ENCODE results near the gene SLC35G4. TPM values are rescaled to one million over a fixed set of nuclear protein-coding genes. Genes with fewer than 3 reads are reported as not detected.
"Not testable (repeated sequence)": the region's sequence is repeated elsewhere in the genome, so short reads cannot be mapped to it uniquely, and the experiment has no call there.

Gene SLC35G4
- total and polyA plus RNA-seq, 2 donors (not counting 1 experiment from before 2014, with no cell fraction given): not detected

DNA sequence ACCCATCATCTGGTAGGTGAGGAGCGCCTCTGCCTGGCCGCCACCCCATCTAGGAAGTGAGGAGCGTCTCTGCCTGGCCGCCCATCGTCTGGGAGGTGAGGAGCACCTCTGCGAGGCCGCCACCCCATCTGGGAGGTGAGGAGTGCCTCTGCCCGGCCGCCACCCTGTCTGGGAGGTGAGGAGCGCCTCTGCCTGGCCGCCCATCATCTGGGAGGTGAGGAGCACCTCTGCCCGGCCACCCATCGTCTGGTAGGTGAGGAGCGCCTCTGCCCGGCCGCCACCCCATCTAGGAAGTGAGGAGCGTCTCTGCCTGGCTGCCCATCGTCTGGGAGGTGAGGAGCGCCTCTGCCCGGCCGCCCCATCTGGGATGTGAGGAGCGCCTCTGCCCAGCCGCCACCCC, 4.2 kb downstream of the SLC35G4 start:
- H3K27me3 Mint-ChIP-seq; H3K27ac Mint-ChIP-seq; H3K4me1 ChIP-seq (ENCODE audit: control insufficient read depth in 2 of 2, insufficient read depth in 2 of 2, low read length in 2 of 2); H3K4me3 ChIP-seq (ENCODE audit: control extremely low read depth in 1 of 5, extremely low read depth in 1 of 5, insufficient read depth in 1 of 5, low read depth in 2 of 5, low read length in 4 of 5); ATAC-seq (ENCODE audit: low read depth); H3K9ac ChIP-seq (ENCODE audit: low read length); POLR2A ChIA-PET; H2AFZ ChIP-seq (ENCODE audit: insufficient read depth, low read depth, low read length, poor library complexity, severe bottlenecking); DNase-seq; H4K20me1 ChIP-seq (ENCODE audit: control insufficient read depth, insufficient read depth, low read length, poor library complexity, severe bottlenecking); H3K4me2 ChIP-seq (replicated peaks; ENCODE audit: low read depth, low read length, poor library complexity, severe bottlenecking); H3K27ac ChIP-seq (ENCODE audit: low read length in 2 of 2); CTCF ChIA-PET; H3K36me3 ChIP-seq (replicated peaks in 1 of 2; ENCODE audit: control extremely low read depth in 1 of 2, control insufficient read depth in 1 of 2, extremely low read depth in 1 of 2, insufficient read depth in 2 of 2, low read length in 1 of 2); H3K4me3 Mint-ChIP-seq; H3K9me3 Mint-ChIP-seq (ENCODE audit: insufficient read depth); H3K27me3 ChIP-seq (replicated peaks in 1 of 4; ENCODE audit: control extremely low read depth in 1 of 4, control insufficient read depth in 3 of 4, insufficient read depth in 4 of 4, low read length in 3 of 4); H3K4me1 Mint-ChIP-seq; H3K79me2 ChIP-seq (ENCODE audit: control insufficient read depth, insufficient read depth, low read length); intact Hi-C loops (cut with micrococcal nuclease): not testable (repeated sequence)
- 96% methylated on average over 22 of the region's 23 CpGs for WGBS (ENCODE audit: insufficient coverage)
- H3K9me3 ChIP-seq (ENCODE audit: control extremely low read depth in 1 of 3, control insufficient read depth in 2 of 3, insufficient read depth in 1 of 3, low read length in 2 of 3): peaks cover 0 to 15% (median 0%) of the 10 kb centered on the region in 3 donors

DNA sequence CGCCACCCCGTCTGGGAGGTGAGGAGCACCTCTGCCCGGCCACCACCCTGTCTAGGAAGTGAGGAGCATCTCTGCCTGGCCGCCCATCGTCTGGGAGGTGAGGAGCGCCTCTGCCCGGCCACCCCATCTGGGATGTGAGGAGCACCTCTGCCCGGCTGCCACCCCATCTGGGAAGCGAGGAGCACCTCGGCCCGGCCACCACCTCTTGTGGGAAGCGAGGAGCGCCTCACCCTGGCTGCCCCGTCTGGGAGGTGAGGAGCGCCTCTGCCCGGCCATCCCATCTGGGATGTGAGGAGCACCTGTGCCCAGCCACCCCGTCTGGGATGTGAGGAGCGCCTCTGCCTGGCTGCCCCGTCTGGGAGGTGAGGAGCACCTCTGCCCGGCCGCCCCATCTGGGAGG, 4.6 kb downstream of the SLC35G4 start:
- H3K27me3 ChIP-seq (replicated peaks in 1 of 4; ENCODE audit: control extremely low read depth in 1 of 4, control insufficient read depth in 3 of 4, insufficient read depth in 4 of 4, low read length in 3 of 4); H3K9me3 Mint-ChIP-seq (ENCODE audit: insufficient read depth); H3K4me3 Mint-ChIP-seq; ATAC-seq (ENCODE audit: low read depth); H3K4me1 ChIP-seq (ENCODE audit: control insufficient read depth in 2 of 2, insufficient read depth in 2 of 2, low read length in 2 of 2); H3K4me1 Mint-ChIP-seq; H3K4me2 ChIP-seq (replicated peaks; ENCODE audit: low read depth, low read length, poor library complexity, severe bottlenecking); H2AFZ ChIP-seq (ENCODE audit: insufficient read depth, low read depth, low read length, poor library complexity, severe bottlenecking); CTCF ChIA-PET; H3K4me3 ChIP-seq (ENCODE audit: control extremely low read depth in 1 of 5, extremely low read depth in 1 of 5, insufficient read depth in 1 of 5, low read depth in 2 of 5, low read length in 4 of 5); H3K27ac Mint-ChIP-seq; intact Hi-C loops (cut with micrococcal nuclease); H3K9ac ChIP-seq (ENCODE audit: low read length); H4K20me1 ChIP-seq (ENCODE audit: control insufficient read depth, insufficient read depth, low read length, poor library complexity, severe bottlenecking); H3K27me3 Mint-ChIP-seq; H3K27ac ChIP-seq (ENCODE audit: low read length in 2 of 2); H3K79me2 ChIP-seq (ENCODE audit: control insufficient read depth, insufficient read depth, low read length); H3K36me3 ChIP-seq (replicated peaks in 1 of 2; ENCODE audit: control extremely low read depth in 1 of 2, control insufficient read depth in 1 of 2, extremely low read depth in 1 of 2, insufficient read depth in 2 of 2, low read length in 1 of 2); DNase-seq; POLR2A ChIA-PET: not testable (repeated sequence)
- H3K9me3 ChIP-seq (ENCODE audit: control extremely low read depth in 1 of 3, control insufficient read depth in 2 of 3, insufficient read depth in 1 of 3, low read length in 2 of 3): peaks cover 0 to 15% (median 0%) of the 10 kb centered on the region in 3 donors
- WGBS (ENCODE audit: insufficient coverage): 89% methylated on average over 18 of the region's 21 CpGs

- POLR2A ChIA-PET, CTCF ChIA-PET: not testable (repeated sequence)
These were observed 5.6 kb downstream of the SLC35G4 start for GRCh38 chr18:11614981-11615380.

DNA sequence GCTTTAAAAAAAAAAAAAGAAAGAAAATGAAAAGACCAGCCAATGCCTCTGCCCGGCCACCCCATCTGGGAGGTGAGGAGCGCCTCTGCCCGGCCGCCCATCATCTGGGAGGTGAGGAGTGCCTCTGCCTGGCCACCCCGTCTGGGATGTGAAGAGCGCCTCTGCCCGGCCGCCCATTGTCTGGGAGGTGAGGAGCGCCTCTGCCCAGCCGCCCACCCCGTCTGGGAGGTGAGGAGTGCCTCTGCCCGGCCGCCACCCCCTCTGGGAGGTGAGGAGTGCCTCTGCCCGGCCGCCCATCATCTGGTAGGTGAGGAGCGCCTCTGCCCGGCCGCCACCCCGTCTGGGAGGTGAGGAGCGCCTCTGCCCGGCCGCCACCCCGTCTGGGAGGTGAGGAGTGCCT, 37.9 kb downstream of the SLC35G4 start:
- ATAC-seq (ENCODE audit: low read depth); POLR2A ChIA-PET; H3K27ac ChIP-seq (ENCODE audit: low read length in 2 of 2); H3K4me1 ChIP-seq (ENCODE audit: control insufficient read depth in 2 of 2, insufficient read depth in 2 of 2, low read length in 2 of 2); DNase-seq; H3K27me3 ChIP-seq (replicated peaks in 1 of 4; ENCODE audit: control extremely low read depth in 1 of 4, control insufficient read depth in 3 of 4, insufficient read depth in 4 of 4, low read length in 3 of 4); H3K4me2 ChIP-seq (replicated peaks; ENCODE audit: low read depth, low read length, poor library complexity, severe bottlenecking); H3K27ac Mint-ChIP-seq; H3K4me3 Mint-ChIP-seq; CTCF ChIA-PET; H3K9me3 Mint-ChIP-seq (ENCODE audit: insufficient read depth); H3K79me2 ChIP-seq (ENCODE audit: control insufficient read depth, insufficient read depth, low read length); H3K9ac ChIP-seq (ENCODE audit: low read length); H2AFZ ChIP-seq (ENCODE audit: insufficient read depth, low read depth, low read length, poor library complexity, severe bottlenecking); H4K20me1 ChIP-seq (ENCODE audit: control insufficient read depth, insufficient read depth, low read length, poor library complexity, severe bottlenecking); H3K4me1 Mint-ChIP-seq; H3K36me3 ChIP-seq (replicated peaks in 1 of 2; ENCODE audit: control extremely low read depth in 1 of 2, control insufficient read depth in 1 of 2, extremely low read depth in 1 of 2, insufficient read depth in 2 of 2, low read length in 1 of 2); H3K27me3 Mint-ChIP-seq; intact Hi-C loops (cut with micrococcal nuclease); H3K4me3 ChIP-seq (ENCODE audit: control extremely low read depth in 1 of 5, extremely low read depth in 1 of 5, insufficient read depth in 1 of 5, low read depth in 2 of 5, low read length in 4 of 5): not testable (repeated sequence)
- H3K9me3 ChIP-seq (ENCODE audit: control extremely low read depth in 1 of 3, control insufficient read depth in 2 of 3, insufficient read depth in 1 of 3, low read length in 2 of 3): peaks cover 0 to 10% (median 0%) of the 10 kb centered on the region in 3 donors
- 96% methylated on average over 17 of the region's 23 CpGs for WGBS (ENCODE audit: insufficient coverage)

More at GRCh38 chr18:11614981-11615380, 5.6 kb downstream of the SLC35G4 start:
- intact Hi-C loops (cut with micrococcal nuclease); H3K9ac ChIP-seq (ENCODE audit: low read length); H3K4me1 Mint-ChIP-seq; H3K27ac ChIP-seq (ENCODE audit: low read length in 2 of 2); H3K4me2 ChIP-seq (replicated peaks; ENCODE audit: low read depth, low read length, poor library complexity, severe bottlenecking); H3K9me3 Mint-ChIP-seq (ENCODE audit: insufficient read depth); H3K27me3 Mint-ChIP-seq; H4K20me1 ChIP-seq (ENCODE audit: control insufficient read depth, insufficient read depth, low read length, poor library complexity, severe bottlenecking); H3K27ac Mint-ChIP-seq; ATAC-seq (ENCODE audit: low read depth); H3K4me3 ChIP-seq (ENCODE audit: control extremely low read depth in 1 of 5, extremely low read depth in 1 of 5, insufficient read depth in 1 of 5, low read depth in 2 of 5, low read length in 4 of 5); H3K27me3 ChIP-seq (replicated peaks in 1 of 4; ENCODE audit: control extremely low read depth in 1 of 4, control insufficient read depth in 3 of 4, insufficient read depth in 4 of 4, low read length in 3 of 4); DNase-seq; H2AFZ ChIP-seq (ENCODE audit: insufficient read depth, low read depth, low read length, poor library complexity, severe bottlenecking); H3K36me3 ChIP-seq (replicated peaks in 1 of 2; ENCODE audit: control extremely low read depth in 1 of 2, control insufficient read depth in 1 of 2, extremely low read depth in 1 of 2, insufficient read depth in 2 of 2, low read length in 1 of 2); H3K4me1 ChIP-seq (ENCODE audit: control insufficient read depth in 2 of 2, insufficient read depth in 2 of 2, low read length in 2 of 2); H3K79me2 ChIP-seq (ENCODE audit: control insufficient read depth, insufficient read depth, low read length); H3K4me3 Mint-ChIP-seq: not testable (repeated sequence)
- peaks cover 0 to 15% (median 0%) of the 10 kb centered on the region in 3 donors for H3K9me3 ChIP-seq (ENCODE audit: control extremely low read depth in 1 of 3, control insufficient read depth in 2 of 3, insufficient read depth in 1 of 3, low read length in 2 of 3)
- WGBS (ENCODE audit: insufficient coverage): no CpG with 5 or more reads among the region's 6 CpGs

Measured in B cell (primary cell).